Astrocyte (in vitro differentiated cells and primary cell): Measurements from ENCODE around the gene ATF3. TPM values are rescaled to one million over a fixed set of nuclear protein-coding genes. Genes with fewer than 3 reads are reported as not detected.

Experiments
- DNase-seq: peaks from one replicate; pipeline ENCODE4 v3.0.0-alpha.2; 2010; ENCODE audit warnings: low read depth
- FAIRE-seq: peaks from 2 replicates; lab custom pipeline; 2011; peaks lifted over from hg19 to GRCh38; lab: Jason Lieb, UNC
- H2AFZ ChIP-seq: 2 replicates; pipeline ENCODE4 v1.6.0; 2012; ENCODE audit warnings: low read depth, low read length, inconsistent platforms
- H3K27ac ChIP-seq: 2 replicates; pipeline ENCODE4 v1.5.1; 2011; ENCODE audit warnings: low read depth, low read length, inconsistent platforms
- H3K27me3 ChIP-seq: 2 replicates; pipeline ENCODE4 v1.6.0; 2011; ENCODE audit warnings: low read length, inconsistent platforms; ENCODE audit not compliant: insufficient read depth
- H3K36me3 ChIP-seq: 2 replicates; pipeline ENCODE4 v1.5.1; 2011; ENCODE audit warnings: low read length, inconsistent platforms; ENCODE audit not compliant: insufficient read depth
- H3K4me1 ChIP-seq: 2 replicates; pipeline ENCODE4 v1.5.1; 2011; ENCODE audit warnings: low read length, inconsistent platforms; ENCODE audit not compliant: insufficient read depth
- H3K4me2 ChIP-seq: 2 replicates; pipeline ENCODE4 v1.6.0; 2012; ENCODE audit warnings: low read length, inconsistent platforms
- H3K4me3 ChIP-seq: 2 replicates; pipeline ENCODE4 v1.5.1; 2011; ENCODE audit warnings: low read depth, mild to moderate bottlenecking, low read length, inconsistent platforms; ENCODE audit not compliant: insufficient read depth
- H3K79me2 ChIP-seq: 2 replicates; pipeline ENCODE4 v1.6.0; 2012; ENCODE audit warnings: mild to moderate bottlenecking, low read length, inconsistent platforms; ENCODE audit not compliant: insufficient read depth
- H3K9ac ChIP-seq: 2 replicates; pipeline ENCODE4 v1.6.0; 2012; ENCODE audit warnings: mild to moderate bottlenecking, low read length, inconsistent platforms
- H3K9me3 ChIP-seq: 2 replicates; pipeline ENCODE4 v1.5.1; 2012; ENCODE audit warnings: low read depth, mild to moderate bottlenecking, low read length, inconsistent platforms; ENCODE audit not compliant: insufficient read depth
- H4K20me1 ChIP-seq: 2 replicates; pipeline ENCODE4 v1.6.0; 2012; ENCODE audit warnings: low read length, inconsistent platforms; ENCODE audit not compliant: insufficient read depth
- H3K27ac Mint-ChIP-seq: one replicate; pipeline ENCODE4 v1.8.0; 2021; ENCODE audit warnings: mild to moderate bottlenecking, mixed read lengths; ENCODE audit not compliant: unreplicated experiment
- H3K27me3 Mint-ChIP-seq: one replicate; pipeline ENCODE4 v1.8.0; 2021; ENCODE audit warnings: low read depth, mixed read lengths; ENCODE audit not compliant: unreplicated experiment
- H3K36me3 Mint-ChIP-seq: one replicate; pipeline ENCODE4 v1.8.0; 2021; ENCODE audit warnings: low read depth, mixed read lengths; ENCODE audit not compliant: unreplicated experiment
- H3K4me1 Mint-ChIP-seq: one replicate; pipeline ENCODE4 v1.8.0; 2021; ENCODE audit warnings: low read depth, mixed read lengths; ENCODE audit not compliant: unreplicated experiment
- H3K4me3 Mint-ChIP-seq: one replicate; pipeline ENCODE4 v1.8.0; 2021; ENCODE audit warnings: mild to moderate bottlenecking, moderate library complexity, mixed read lengths; ENCODE audit not compliant: unreplicated experiment
- H3K9me3 Mint-ChIP-seq: one replicate; pipeline ENCODE4 v1.8.0; 2021; ENCODE audit warnings: mild to moderate bottlenecking, mixed read lengths; ENCODE audit not compliant: unreplicated experiment
- EZH2 ChIP-seq: IDR thresholded peaks from 2 replicates; pipeline ENCODE4 v1.6.1; 2012; ENCODE audit warnings: mild to moderate bottlenecking, low read length, inconsistent platforms; ENCODE audit not compliant: insufficient read depth
- total RNA-seq: library from RNA; stranded (reverse); gene quantifications from 2 replicates; pipeline ENCODE4 v1.2.1, GENCODE V29; 2021
- TF ChIP-seq, protein P1 (sequence below): IDR thresholded peaks from 2 replicates; pipeline ENCODE4 v1.5.1; 2011; ENCODE audit warnings: low read depth, mild to moderate bottlenecking, inconsistent platforms, low read length, moderate library complexity; ENCODE audit not compliant: insufficient read depth

ATF3 gene
- total RNA-seq, 1 donor from 2014 or later = 87.6 TPM

DNA sequence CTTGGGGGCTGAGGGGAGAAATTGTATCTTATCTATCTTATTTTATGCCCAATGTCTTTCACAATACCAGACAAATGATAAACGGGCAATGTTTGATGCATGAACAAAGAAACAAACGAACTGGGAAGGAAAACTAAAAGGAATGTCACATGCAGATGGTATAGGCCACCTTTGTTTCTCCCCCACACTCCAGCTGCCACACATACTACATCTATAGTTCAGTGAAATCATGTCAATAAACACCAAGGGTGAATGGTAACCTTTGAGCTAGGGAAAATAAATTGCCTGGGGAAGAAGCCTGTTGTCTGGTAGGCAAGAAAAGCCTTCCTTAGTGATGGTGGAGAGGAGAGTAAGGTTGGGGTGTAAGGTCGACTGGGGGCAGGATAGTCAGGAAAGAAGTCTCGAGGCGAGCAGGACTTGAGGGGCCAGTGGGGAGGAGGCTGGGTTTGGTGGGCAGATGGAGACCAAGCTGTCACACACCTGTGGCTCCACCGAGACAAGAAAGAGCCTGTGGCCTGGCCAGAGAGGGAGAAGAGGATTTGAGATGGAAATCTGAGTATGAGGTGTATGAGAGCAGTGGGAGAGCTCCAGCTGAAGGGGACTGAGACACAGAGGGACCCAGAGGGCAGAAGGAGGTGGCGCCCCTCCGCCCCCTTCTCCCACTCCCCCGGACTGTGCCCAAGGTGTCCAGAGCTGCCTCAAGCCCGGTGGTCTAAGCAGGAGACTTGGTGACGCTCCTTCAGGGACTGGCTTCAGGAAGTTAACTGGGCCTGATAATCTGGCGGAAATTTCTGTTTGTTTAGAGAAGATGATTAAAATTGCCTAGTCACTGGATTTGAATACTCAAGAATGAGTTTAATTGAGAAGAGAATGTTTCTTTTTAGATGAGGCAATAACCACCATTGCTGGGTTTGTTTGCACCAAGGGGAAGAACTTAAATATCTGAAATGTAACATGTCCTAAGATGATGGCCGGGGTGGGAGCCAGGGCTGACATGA lies 37.3 kb downstream of the ATF3 start:
- Histone ChIP-seq H3K36me3 (no peaks in the 10 kb centered on the region), H2AFZ (no peak overlapping the region), H3K4me2 (no peak overlapping the region), H3K9me3 (no peaks in the 10 kb centered on the region), H3K4me1 (no peaks in the 10 kb centered on the region), H3K27me3 (no peaks in the 10 kb centered on the region), H3K4me3 (no peak overlapping the region), H3K79me2 (no peaks in the 10 kb centered on the region), H3K27ac (no peak overlapping the region), H4K20me1 (no peaks in the 10 kb centered on the region), H3K9ac (no peak overlapping the region)
- Mint-ChIP-seq H3K4me1 (peaks cover 2% of the 10 kb centered on the region), H3K36me3 (no peaks in the 10 kb centered on the region), H3K4me3 (no peak overlapping the region), H3K27ac (no peak overlapping the region), H3K9me3 (peaks cover 3% of the 10 kb centered on the region), H3K27me3 (peaks cover 18% of the 10 kb centered on the region)
- TF ChIP-seq EZH2 = no peak
- TF ChIP-seq, protein P1, sequence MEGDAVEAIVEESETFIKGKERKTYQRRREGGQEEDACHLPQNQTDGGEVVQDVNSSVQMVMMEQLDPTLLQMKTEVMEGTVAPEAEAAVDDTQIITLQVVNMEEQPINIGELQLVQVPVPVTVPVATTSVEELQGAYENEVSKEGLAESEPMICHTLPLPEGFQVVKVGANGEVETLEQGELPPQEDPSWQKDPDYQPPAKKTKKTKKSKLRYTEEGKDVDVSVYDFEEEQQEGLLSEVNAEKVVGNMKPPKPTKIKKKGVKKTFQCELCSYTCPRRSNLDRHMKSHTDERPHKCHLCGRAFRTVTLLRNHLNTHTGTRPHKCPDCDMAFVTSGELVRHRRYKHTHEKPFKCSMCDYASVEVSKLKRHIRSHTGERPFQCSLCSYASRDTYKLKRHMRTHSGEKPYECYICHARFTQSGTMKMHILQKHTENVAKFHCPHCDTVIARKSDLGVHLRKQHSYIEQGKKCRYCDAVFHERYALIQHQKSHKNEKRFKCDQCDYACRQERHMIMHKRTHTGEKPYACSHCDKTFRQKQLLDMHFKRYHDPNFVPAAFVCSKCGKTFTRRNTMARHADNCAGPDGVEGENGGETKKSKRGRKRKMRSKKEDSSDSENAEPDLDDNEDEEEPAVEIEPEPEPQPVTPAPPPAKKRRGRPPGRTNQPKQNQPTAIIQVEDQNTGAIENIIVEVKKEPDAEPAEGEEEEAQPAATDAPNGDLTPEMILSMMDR = no peak
- DNase-seq (no peak), FAIRE-seq (no peak)

DNA sequence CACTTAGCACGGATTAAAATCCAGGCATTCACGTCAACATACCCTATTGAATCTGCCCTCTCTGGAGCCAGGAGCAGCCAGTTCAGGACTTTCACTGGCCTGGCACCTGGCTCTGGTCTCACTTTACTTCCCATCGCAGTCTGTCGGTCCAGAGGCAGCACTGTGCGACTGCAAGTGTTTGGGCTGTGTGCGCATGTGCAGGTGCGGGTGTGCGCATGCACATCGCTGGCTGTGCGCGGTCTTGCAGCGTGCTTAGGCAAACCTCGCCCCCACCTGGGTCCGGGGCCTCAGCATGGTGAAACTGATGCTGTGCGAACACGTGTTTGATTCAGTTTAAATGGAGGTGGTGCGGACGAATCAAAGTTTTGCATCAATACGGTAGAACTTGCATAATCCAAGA lies 38.0 kb downstream of the ATF3 start:
- DNase-seq (no peak), FAIRE-seq (no peak)
- Histone ChIP-seq H2AFZ (no peak overlapping the region), H4K20me1 (no peaks in the 10 kb centered on the region), H3K36me3 (no peaks in the 10 kb centered on the region), H3K9ac (no peak overlapping the region), H3K4me1 (no peaks in the 10 kb centered on the region), H3K4me3 (no peak overlapping the region), H3K9me3 (no peaks in the 10 kb centered on the region), H3K4me2 (no peak overlapping the region), H3K79me2 (no peaks in the 10 kb centered on the region), H3K27ac (no peak overlapping the region), H3K27me3 (no peaks in the 10 kb centered on the region)
- TF ChIP-seq EZH2 = no peak
- TF ChIP-seq, protein P1 = no peak
- Mint-ChIP-seq H3K27me3 (peaks cover 18% of the 10 kb centered on the region), H3K4me3 (no peak overlapping the region), H3K4me1 (peaks cover 2% of the 10 kb centered on the region), H3K9me3 (peaks cover 3% of the 10 kb centered on the region), H3K27ac (no peak overlapping the region), H3K36me3 (no peaks in the 10 kb centered on the region)

DNA sequence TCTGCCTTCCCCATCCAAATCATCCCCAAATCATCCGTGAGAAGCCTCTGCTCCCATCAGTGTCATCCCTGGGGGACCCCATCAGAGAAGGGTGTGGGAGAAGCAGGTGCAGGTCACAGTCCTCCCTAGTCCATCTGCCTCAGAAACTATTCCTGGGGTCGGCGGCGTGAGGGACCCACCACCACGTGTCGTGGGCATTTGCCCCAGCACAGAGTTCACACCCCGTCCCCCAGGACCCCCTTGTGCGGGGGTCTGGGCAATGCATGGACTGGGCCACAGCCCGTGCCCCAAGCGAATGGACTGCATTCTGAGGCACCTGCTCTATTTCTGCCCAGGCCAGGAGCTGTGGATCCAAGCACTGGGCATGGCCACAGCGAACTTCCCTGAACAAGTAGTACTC lies 38.4 kb downstream of the ATF3 start:
- no peaks in the 10 kb centered on the region for H3K79me2 ChIP-seq
- no peak overlapping the region for H3K4me2 ChIP-seq
- TF ChIP-seq, protein P1 = no peak
- TF ChIP-seq EZH2 = no peak
- H4K20me1 ChIP-seq = no peaks in the 10 kb centered on the region
- H3K4me1 Mint-ChIP-seq = peaks cover 2% of the 10 kb centered on the region
- H3K36me3 Mint-ChIP-seq = no peaks in the 10 kb centered on the region
- H3K4me3 ChIP-seq = no peak overlapping the region
- H3K4me3 Mint-ChIP-seq = no peak overlapping the region
- H3K9me3 Mint-ChIP-seq = peaks cover 3% of the 10 kb centered on the region
- no peak overlapping the region for H3K27ac ChIP-seq
- H3K4me1 ChIP-seq = no peaks in the 10 kb centered on the region
- H2AFZ ChIP-seq = no peak overlapping the region
- peaks cover 18% of the 10 kb centered on the region for H3K27me3 Mint-ChIP-seq
- H3K36me3 ChIP-seq = no peaks in the 10 kb centered on the region
- H3K27ac Mint-ChIP-seq = no peak overlapping the region
- DNase-seq (no peak), FAIRE-seq (no peak)
- no peak overlapping the region for H3K9ac ChIP-seq
- H3K9me3 ChIP-seq = no peaks in the 10 kb centered on the region
- no peaks in the 10 kb centered on the region for H3K27me3 ChIP-seq
